Measurements from ENCODE around the gene SCAPER.

Gene SCAPER

DNA sequence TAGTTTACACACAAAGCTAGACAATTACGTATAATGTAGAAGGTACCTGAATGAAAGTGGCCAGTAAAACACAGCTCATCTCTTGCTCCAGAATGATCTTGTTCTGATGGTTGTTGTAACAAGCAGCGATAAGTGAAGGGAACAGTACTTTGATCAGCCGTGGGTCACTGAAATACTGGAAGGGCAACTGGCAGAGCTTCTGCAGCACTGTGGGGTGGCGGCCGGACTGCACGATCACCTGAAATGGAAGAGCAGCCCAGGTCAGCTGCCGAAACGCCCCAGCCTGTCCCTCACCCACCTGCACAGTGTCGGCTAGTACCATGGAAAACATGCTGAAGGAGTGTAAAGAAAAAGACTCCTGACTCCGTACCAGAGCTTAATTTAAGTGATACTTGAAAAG lies 551.2 kb downstream of the SCAPER start:
- DNase-seq (ENCODE audit: low read depth): no peak

GRCh38 chr15:76353023-76353577 lies 552.0 kb downstream of the SCAPER start:
- DNase-seq (ENCODE audit: low read depth): no peak

- no peak for DNase-seq (ENCODE audit: low read depth)
Measured at GRCh38 chr15:76349301-76350070, 555.7 kb downstream of the SCAPER start.

- DNase-seq (ENCODE audit: low read depth): no peak
Measured at GRCh38 chr15:76347482-76348055, 557.6 kb downstream of the SCAPER start.

DNA sequence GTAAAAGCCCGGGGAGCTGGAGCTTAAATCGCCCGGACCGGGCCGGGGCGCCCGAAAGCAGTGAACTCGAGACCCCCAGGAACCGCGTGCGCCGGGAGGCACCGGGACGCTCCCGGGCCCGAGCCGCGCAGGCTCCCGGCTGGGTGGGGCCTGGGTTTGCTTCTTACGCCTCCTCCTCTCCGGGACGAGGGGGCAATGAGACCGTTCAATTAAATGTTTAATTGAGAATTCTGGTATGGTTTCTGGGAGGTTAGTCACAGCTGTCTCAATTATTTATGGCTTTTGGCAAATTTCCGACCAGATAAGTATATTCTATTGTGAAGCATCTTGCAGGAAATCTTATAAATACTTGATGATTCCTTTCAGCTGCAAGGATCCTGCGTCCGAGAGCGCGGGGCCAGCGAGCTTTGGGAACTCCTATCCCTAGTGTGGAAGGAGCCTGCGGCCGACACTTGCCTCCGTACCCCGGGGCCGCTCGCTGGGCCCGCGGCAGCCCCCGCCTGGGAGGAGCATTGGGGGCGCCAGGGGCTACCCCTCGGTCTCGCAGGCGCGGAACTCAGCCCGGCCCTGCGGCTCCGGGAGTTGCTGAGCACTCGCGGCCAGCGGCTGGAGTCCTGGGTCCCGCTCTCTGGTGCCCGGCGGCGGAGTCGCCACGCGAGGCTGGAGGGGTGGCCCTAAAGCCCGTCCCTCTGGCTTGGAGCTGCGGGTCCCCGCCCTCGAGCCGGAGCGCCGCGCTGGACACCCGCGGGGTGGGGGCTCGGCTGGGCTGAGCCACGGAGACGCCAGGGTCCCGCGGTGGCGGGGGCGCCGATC lies 558.3 kb downstream of the SCAPER start:
- DNase-seq (ENCODE audit: low read depth): no peak

GRCh38 chr15:76345880-76346668 lies 559.1 kb downstream of the SCAPER start:
- DNase-seq (ENCODE audit: low read depth): no peak

DNA sequence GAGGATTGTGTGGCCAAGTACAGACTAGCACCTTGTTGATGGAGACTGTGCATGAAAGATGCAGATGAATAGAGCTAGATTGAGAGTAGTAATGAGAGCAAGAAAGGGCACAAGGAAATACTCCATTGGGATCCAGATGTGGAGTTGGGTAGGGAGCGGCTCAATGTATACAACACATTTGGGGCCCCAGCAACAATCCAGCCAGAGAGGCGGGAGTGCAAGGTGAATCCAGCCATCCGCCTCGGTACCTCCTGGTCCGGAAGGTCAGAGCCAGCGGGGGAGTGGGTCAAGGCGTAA lies 559.6 kb downstream of the SCAPER start:
- DNase-seq (ENCODE audit: low read depth): no peak

DNA sequence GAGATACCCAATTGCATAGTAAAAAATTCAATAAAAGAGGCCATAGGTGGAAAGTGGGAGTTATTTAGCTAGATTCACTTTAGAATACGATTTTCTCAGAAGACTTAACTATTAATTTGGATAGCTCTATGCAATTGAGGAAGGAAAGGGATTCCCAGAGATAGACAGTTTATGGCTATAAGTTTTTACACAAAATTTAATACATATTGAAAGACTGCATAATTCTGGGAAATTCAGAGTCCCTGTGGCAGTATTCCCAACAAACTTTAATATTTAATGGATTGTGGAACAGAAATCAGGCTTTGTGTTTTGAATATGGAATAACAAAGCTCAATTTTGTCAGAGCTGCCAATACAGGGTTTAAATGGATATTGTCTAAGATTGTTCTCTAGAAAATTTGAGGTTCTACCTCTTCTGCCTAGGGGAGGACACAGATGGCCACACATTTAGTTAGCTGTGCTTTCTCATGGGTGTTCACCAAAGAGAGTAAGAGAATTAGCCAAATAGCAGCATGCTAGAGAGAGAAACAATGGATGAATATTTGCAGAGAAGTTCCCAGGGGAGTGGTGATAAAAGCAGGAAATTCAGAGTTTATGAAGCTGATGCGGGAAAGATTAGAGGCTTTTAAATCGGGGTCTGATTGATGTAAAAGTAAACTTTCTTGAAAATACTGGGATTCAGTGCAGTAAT lies 560.1 kb downstream of the SCAPER start:
- no peak for DNase-seq (ENCODE audit: low read depth)

GRCh38 chr15:76343313-76343996 lies 561.7 kb downstream of the SCAPER start:
- DNase-seq (ENCODE audit: low read depth): no peak

DNA sequence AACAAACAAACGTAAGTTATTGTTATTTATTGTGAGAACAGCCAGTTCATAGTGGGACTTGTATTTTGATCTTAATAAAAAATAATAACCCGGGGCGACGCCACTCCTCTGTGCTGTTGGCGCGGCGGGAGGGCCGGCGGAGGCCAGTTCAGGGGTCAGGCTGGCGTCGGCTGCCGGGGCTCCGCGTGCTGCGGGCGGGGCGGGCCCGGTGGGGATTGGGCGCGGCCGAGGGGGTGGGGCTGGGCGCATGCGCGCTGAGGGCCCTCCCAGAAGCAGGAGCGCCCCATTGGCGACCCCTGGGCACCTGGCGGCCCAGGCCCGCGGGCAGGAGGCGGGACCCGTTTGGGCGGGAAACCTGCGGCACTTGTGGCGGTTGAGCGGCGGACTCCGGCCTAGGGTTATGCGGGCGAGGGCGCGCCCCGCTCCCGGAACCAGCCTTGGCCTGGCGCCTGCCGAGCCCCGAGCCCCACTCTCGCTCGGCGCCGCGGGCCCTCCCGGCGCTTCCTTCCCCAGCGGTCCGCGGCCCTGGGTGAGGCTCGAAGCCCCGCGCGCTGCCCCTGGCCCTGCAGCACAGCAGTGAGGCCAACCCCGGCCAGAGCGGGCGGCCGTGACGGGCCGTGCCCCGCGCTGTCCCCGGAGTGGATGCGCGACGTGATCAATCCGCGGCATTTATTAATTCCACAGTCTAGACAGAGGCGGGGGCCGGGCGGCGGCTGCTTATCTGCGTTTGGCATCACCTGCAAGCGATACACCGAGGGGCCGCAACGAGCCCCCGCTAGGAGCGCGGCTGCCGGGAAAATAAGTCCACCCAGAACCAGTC lies 562.5 kb downstream of the SCAPER start:
- no peak for DNase-seq (ENCODE audit: low read depth)

DNA sequence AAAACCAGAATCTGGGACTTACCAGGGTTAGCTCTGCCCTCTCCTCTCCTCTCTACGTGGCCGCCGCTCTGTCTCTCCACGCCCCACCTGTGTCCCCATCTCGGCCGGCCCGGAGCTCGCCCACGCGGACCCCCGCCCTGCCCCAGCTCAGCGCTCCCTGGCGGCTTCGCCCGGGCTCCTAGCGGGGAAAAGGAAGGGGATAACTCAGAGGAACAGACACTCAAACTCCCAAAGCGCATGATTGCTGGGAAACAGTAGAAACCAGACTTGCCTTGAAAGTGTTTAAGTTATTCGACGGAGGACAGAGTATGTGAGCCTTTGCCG lies 563.1 kb downstream of the SCAPER start:
- DNase-seq (ENCODE audit: low read depth): no peak

- no peak for DNase-seq (ENCODE audit: low read depth)
Measured at GRCh38 chr15:76341366-76342057, 563.6 kb downstream of the SCAPER start.

DNA sequence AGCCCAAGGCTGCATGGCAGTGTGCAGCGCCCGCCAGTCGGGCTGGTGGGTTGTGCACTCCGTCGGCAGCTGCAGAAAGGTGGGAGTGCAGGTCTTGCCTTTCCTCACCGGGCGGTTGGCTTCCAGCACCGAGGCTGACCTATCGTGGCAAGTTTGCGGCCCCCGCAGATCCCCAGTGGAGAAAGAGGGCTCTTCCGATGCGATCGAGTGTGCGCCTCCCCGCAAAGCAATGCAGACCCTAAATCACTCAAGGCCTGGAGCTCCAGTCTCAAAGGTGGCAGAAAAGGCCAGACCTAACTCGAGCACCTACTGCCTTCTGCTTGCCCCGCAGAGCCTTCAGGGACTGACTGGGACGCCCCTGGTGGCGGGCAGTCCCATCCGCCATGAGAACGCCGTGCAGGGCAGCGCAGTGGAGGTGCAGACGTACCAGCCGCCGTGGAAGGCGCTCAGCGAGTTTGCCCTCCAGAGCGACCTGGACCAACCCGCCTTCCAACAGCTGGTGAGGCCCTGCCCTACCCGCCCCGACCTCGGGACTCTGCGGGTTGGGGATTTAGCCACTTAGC lies 564.3 kb downstream of the SCAPER start:
- DNase-seq (ENCODE audit: low read depth): no peak

DNA sequence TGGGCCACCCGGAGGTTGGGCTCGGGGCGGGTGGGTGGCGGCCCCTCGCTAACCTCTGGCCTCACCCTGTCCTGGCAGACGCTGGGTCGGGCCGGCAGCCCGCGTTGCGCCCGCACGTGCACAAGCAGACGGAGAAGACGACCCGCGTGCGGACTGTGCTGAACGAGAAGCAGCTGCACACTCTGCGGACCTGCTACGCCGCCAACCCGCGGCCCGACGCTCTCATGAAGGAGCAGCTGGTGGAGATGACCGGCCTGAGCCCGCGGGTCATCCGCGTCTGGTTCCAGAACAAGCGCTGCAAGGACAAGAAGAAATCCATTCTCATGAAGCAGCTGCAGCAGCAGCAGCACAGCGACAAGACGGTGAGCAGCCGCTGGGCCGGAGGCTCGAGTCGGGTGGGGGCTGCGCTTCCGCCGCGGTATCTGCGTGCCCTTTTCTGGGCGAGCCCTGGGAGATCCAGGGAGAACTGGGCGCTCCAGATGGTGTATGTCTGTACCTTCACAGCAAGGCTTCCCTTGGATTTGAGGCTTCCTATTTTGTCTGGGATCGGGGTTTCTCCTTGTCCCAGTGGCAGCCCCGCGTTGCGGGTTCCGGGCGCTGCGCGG lies 564.8 kb downstream of the SCAPER start:
- DNase-seq (ENCODE audit: low read depth): no peak

DNA sequence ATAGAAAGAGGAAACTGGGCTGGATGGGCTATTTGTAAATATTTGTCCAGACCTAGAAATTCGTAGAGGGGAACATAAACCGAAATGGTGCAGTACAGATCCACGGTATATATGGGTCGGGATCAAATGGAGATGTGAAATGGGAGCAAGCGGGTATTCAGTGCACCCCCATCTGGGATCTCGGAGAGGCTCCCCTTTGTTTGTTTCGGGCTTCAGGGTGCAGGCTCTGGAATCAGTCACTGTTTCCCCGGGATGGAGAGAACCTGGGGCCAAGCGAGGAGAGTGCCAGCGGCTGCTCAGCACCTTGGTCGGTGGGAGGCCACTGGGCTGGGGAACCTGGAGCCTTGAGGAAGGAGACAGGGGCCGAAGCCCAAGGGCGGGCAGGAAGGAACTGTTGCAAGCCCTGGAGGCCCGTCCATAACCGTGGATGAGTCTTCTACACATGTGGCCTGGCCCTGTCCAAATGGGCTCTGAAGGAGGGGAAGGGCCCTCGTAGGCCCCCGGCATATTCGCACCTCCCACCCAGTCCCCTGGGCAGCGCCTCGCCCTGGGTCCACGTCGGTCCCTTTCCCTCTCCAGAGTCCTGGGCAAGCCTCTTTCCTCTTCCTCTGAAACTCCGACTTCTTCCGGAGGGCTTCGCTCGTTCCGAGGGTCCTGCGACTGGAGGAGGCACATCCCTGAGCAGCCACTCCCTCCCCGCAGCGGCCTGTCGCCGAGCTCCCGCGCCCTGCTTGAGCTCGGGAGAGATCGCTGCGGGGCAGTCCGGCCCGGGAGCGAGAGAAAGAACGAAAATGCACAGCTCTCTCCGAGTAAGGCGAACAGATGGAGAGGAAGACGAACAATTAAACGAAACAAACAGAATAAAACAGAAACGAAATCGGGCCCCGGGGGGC lies 565.6 kb downstream of the SCAPER start:
- DNase-seq (ENCODE audit: low read depth): no peak

DNA sequence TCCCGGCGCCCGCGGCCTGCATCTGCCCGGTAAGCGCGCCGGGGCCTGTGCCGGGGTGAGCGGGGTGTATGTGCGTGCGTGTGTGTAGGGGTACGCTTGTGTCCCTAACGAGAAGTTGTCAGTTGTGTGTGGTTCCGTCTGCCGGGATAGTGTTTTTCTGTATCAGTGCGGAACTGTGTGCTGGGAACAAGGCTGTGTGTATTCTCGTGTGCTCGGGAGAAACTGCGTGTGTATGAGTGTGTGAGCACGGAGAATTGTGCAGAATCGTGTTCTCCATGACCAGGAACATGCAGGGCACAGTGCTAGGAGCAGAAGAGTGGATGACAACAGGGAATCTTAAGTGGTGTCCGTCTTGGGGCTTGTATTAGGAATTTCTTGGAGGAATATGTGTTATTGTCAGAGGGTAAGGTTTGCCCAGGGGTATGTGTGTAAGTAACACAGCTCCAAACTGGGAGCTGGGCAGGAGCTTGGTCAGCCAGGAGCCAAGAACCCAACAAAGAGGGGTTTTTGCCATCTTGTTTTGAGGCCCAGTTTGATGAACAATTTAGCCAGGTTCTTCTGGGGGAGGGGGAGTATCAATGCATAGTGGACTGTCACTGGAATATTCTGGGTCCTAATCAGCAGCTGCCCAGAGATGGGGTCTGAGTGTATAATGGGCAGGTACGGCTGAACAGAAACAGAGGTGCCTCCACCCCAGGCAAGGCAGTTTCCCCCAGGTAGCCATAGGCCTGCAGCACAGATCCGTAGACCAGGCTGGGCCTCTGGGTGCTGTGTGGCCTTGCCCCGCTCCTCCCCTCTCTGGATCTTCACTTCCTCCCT lies 566.4 kb downstream of the SCAPER start:
- no peak for DNase-seq (ENCODE audit: low read depth)
